NCI-H2107 (cell line): ENCODE results near the gene CBX5.
A peak's percentile ranks its signal among the peaks of the same experiment; 100 is the strongest.
"Not testable (repeated sequence)": the region's sequence is repeated elsewhere in the genome, so short reads cannot be mapped to it uniquely, and the experiment has no call there.

Experiments
- DNase-seq: peaks from one replicate; lab custom pipeline; 2025; lab: John Stamatoyannopoulos, UW

The CBX5 gene

GRCh38 chr12:54197010-54197409 is 82.9 kb downstream of the CBX5 start:
- no peak for DNase-seq

- no peak for DNase-seq
Observed at GRCh38 chr12:54196396-54196795, 83.5 kb downstream of the CBX5 start.

GRCh38 chr12:54195737-54196347 is 84.1 kb downstream of the CBX5 start:
- no peak for DNase-seq

GRCh38 chr12:54195080-54195736 is 84.7 kb downstream of the CBX5 start:
- DNase-seq, result no peak

- DNase-seq, result not testable (repeated sequence)
Observed at GRCh38 chr12:54194611-54195010, 85.3 kb downstream of the CBX5 start.

- no peak for DNase-seq
Observed at GRCh38 chr12:54193434-54193833, 86.5 kb downstream of the CBX5 start.

- peak; percentile 64 for DNase-seq
Observed at GRCh38 chr12:54191550-54192022, 88.3 kb downstream of the CBX5 start.

GRCh38 chr12:54191126-54191525 is 88.8 kb downstream of the CBX5 start:
- DNase-seq, result no peak

GRCh38 chr12:54189198-54189539 is 90.8 kb downstream of the CBX5 start:
- no peak for DNase-seq

- no peak for DNase-seq
Observed at GRCh38 chr12:54187075-54187474, 92.8 kb downstream of the CBX5 start.

GRCh38 chr12:54185919-54186318 is 94.0 kb downstream of the CBX5 start:
- DNase-seq, result no peak

GRCh38 chr12:54185297-54185696 is 94.6 kb downstream of the CBX5 start:
- DNase-seq, result not testable (repeated sequence)

- DNase-seq, result no peak
Observed at GRCh38 chr12:54184024-54184805, 95.7 kb downstream of the CBX5 start.

- no peak for DNase-seq
Observed at GRCh38 chr12:54182981-54183380, 96.9 kb downstream of the CBX5 start.

GRCh38 chr12:54182086-54182485 is 97.8 kb downstream of the CBX5 start:
- no peak for DNase-seq
